ENCODE data around the gene DLG2.

DLG2 gene

DNA sequence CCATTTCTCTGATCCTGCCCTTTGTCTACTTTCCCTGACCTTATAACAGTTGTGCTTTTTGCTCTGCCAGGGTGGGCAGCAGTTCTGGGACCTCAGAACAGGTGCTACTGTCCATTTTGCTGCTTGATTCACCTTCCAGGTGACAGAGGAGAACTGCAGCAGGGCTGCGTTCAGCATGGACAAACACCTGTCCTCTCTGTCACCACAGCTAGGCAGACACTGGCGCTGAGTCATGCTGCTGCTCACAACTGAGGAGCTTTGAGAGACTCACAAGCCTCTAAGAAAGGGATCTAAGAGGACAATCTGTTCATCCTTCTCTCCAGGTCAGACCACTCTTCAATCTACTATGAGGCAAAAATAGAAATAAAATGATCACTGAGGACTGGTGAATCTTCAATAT, 1196.5 kb downstream of the DLG2 start:
- Histone ChIP-seq H3K4me1 (ENCODE audit: control insufficient read depth, insufficient read depth, low read length) (no peaks in the 10 kb centered on the region), H3K4me3 (ENCODE audit: insufficient read depth, low read depth, low read length) (no peak overlapping the region), H3K27ac (ENCODE audit: insufficient read depth, low read depth, low read length, poor library complexity, severe bottlenecking) (no peak overlapping the region), H3K9me3 (ENCODE audit: control insufficient read depth, low read length) (no peaks in the 10 kb centered on the region), H3K27me3 (ENCODE audit: control insufficient read depth, insufficient read depth, low read length, poor library complexity, severe bottlenecking) (no peaks in the 10 kb centered on the region), H3K36me3 (ENCODE audit: control insufficient read depth, insufficient read depth, low read length) (no peaks in the 10 kb centered on the region)
- 82 to 93% methylated on average over 2 of the region's 2 CpGs for WGBS, 2 experiments

DNA sequence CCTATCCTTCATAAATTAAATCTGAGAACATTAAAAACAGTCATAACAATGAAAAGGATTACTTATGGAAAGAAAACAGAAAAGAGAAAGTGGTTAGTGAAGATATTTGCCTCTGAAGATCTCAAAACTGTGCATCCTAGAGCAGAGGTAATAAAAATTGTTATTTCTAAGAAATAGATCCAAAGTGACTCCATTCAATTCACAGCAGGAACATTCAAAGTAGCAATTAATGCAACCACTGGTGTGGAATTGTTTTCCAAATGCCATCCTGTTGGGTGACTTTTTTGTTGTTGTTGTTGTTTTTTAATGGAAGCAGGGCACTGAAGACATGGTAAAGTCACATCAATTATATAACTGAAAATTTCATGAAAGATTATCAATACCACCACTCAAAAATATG, 1201.5 kb downstream of the DLG2 start:
- Histone ChIP-seq H3K4me3 (ENCODE audit: insufficient read depth, low read depth, low read length) (no peak overlapping the region), H3K9me3 (ENCODE audit: control insufficient read depth, low read length) (no peaks in the 10 kb centered on the region), H3K27ac (ENCODE audit: insufficient read depth, low read depth, low read length, poor library complexity, severe bottlenecking) (no peak overlapping the region), H3K36me3 (ENCODE audit: control insufficient read depth, insufficient read depth, low read length) (no peaks in the 10 kb centered on the region), H3K27me3 (ENCODE audit: control insufficient read depth, insufficient read depth, low read length, poor library complexity, severe bottlenecking) (no peaks in the 10 kb centered on the region), H3K4me1 (ENCODE audit: control insufficient read depth, insufficient read depth, low read length) (no peaks in the 10 kb centered on the region)

DNA sequence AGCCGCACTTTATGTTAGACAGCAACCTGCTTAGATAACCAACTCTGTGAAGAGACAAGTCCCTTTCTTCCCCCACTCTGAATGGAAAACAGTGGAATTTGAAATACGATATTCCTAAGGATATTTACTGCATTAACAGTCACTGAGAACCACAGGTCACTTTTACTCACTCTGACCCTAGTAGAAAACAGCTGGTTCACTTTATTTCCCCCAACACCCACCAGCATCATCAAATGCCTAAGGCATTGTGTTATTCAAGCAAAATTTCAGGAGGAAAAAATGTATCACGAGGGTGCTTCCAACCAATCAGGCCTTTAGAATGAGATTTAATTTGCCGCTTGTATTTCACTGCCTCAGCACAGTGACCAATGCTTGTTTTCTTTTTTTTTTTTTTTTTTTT, 1206.9 kb downstream of the DLG2 start:
- H3K9me3 ChIP-seq (ENCODE audit: control insufficient read depth, low read length): no peaks in the 10 kb centered on the region
- H3K4me3 ChIP-seq (ENCODE audit: insufficient read depth, low read depth, low read length): no peak overlapping the region
- H3K27me3 ChIP-seq (ENCODE audit: control insufficient read depth, insufficient read depth, low read length, poor library complexity, severe bottlenecking): no peaks in the 10 kb centered on the region
- no peaks in the 10 kb centered on the region for H3K36me3 ChIP-seq (ENCODE audit: control insufficient read depth, insufficient read depth, low read length)
- H3K4me1 ChIP-seq (ENCODE audit: control insufficient read depth, insufficient read depth, low read length): peaks cover 16% of the 10 kb centered on the region
- 84 to 91% methylated on average over 3 to 4 of the region's 4 CpGs for WGBS, 2 experiments
- H3K27ac ChIP-seq (ENCODE audit: insufficient read depth, low read depth, low read length, poor library complexity, severe bottlenecking): no peak overlapping the region

DNA sequence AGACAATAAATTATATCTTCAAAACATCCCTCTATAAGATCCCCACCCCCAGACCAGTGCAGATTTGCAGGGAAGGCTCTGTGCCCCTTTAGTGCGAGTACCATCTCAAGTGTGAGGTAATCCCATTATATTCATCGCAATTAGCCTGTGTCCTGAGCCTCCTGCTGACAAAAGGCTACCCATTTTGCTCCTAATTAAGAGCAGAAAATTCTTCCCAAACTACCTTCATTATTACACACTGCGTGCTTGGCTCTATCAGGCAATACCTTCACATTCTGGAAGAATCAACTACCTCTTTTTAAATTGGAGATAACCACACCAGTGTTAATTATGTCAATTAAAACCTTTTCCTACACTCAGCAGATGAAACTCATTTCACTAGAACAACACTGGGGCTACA, 1207.5 kb downstream of the DLG2 start:
- Histone ChIP-seq H3K4me1 (ENCODE audit: control insufficient read depth, insufficient read depth, low read length) (peaks cover 16% of the 10 kb centered on the region), H3K36me3 (ENCODE audit: control insufficient read depth, insufficient read depth, low read length) (no peaks in the 10 kb centered on the region), H3K27ac (ENCODE audit: insufficient read depth, low read depth, low read length, poor library complexity, severe bottlenecking) (no peak overlapping the region), H3K27me3 (ENCODE audit: control insufficient read depth, insufficient read depth, low read length, poor library complexity, severe bottlenecking) (no peaks in the 10 kb centered on the region), H3K4me3 (ENCODE audit: insufficient read depth, low read depth, low read length) (no peak overlapping the region), H3K9me3 (ENCODE audit: control insufficient read depth, low read length) (no peaks in the 10 kb centered on the region)
- WGBS, 2 experiments: 52 to 64% methylated on average over 3 of the region's 3 CpGs

DNA sequence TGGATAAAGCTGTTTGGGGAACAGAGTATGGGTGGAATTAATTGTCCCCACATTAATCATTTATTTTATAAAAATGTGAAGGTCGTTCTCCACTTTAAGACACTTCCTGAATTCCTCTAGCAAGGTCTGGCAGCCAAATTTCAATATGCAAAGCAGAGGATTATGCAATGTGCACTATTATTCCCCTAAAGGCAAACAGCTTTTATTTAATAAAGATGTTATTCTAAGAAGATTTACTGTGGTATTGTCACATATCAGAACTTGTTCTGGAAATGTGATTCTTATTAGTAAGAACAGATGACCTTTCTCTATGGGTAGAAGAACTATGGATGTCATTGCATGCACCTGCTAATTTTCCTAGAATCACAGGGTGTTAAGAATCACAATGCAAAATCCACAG, 1212.2 kb downstream of the DLG2 start:
- WGBS, 2 experiments: 67% methylated on average over 1 of the region's 1 CpG; no CpG with 5 or more reads in 1 of the 2 experiments
- H3K36me3 ChIP-seq (ENCODE audit: control insufficient read depth, insufficient read depth, low read length): no peaks in the 10 kb centered on the region
- H3K4me1 ChIP-seq (ENCODE audit: control insufficient read depth, insufficient read depth, low read length): peaks cover 14% of the 10 kb centered on the region
- H3K27ac ChIP-seq (ENCODE audit: insufficient read depth, low read depth, low read length, poor library complexity, severe bottlenecking): no peak overlapping the region
- H3K4me3 ChIP-seq (ENCODE audit: insufficient read depth, low read depth, low read length): no peak overlapping the region
- H3K9me3 ChIP-seq (ENCODE audit: control insufficient read depth, low read length): no peaks in the 10 kb centered on the region
- no peaks in the 10 kb centered on the region for H3K27me3 ChIP-seq (ENCODE audit: control insufficient read depth, insufficient read depth, low read length, poor library complexity, severe bottlenecking)

DNA sequence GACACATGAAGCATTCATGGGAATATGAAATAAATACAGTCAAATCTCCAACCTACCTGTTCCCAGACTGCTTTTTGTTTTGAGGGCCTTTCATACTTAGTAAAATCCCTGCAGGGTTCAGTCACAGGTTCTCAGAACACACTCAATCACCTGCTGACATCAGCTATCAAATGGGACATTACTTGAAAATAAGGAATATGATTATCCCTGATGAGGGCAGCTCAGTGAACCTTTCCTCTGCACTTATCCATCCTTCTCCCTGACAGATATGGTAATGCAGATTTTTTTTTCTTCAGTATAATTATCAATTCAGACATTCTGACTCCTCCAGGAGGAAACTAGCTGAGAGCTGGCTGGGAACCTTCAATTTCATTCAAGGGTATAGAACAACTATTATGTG, 1213.6 kb downstream of the DLG2 start:
- H3K27me3 ChIP-seq (ENCODE audit: control insufficient read depth, insufficient read depth, low read length, poor library complexity, severe bottlenecking): no peaks in the 10 kb centered on the region
- H3K9me3 ChIP-seq (ENCODE audit: control insufficient read depth, low read length): no peaks in the 10 kb centered on the region
- H3K27ac ChIP-seq (ENCODE audit: insufficient read depth, low read depth, low read length, poor library complexity, severe bottlenecking): no peak overlapping the region
- H3K4me3 ChIP-seq (ENCODE audit: insufficient read depth, low read depth, low read length): no peak overlapping the region
- H3K4me1 ChIP-seq (ENCODE audit: control insufficient read depth, insufficient read depth, low read length): peaks cover 5% of the 10 kb centered on the region
- no peaks in the 10 kb centered on the region for H3K36me3 ChIP-seq (ENCODE audit: control insufficient read depth, insufficient read depth, low read length)

DNA sequence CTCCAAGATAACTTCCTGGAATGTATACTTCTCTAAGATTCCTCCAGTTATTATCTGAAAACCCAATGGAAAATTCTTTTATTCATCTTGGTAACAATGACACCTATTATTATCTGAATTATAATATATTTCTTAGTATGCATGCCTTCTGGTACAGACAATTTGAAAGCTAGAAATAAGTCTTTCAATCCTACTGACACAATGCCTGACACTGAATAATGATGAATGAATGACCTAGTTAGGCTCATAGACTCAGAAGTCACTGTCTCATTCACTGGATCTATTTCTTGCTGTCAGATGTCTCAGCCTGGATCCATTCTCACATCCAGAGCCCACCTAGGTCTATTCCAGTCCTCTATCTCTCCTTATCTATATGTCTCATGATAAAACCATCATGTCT, 1214.3 kb downstream of the DLG2 start:
- H3K27me3 ChIP-seq (ENCODE audit: control insufficient read depth, insufficient read depth, low read length, poor library complexity, severe bottlenecking): no peaks in the 10 kb centered on the region
- no peak overlapping the region for H3K4me3 ChIP-seq (ENCODE audit: insufficient read depth, low read depth, low read length)

DNA sequence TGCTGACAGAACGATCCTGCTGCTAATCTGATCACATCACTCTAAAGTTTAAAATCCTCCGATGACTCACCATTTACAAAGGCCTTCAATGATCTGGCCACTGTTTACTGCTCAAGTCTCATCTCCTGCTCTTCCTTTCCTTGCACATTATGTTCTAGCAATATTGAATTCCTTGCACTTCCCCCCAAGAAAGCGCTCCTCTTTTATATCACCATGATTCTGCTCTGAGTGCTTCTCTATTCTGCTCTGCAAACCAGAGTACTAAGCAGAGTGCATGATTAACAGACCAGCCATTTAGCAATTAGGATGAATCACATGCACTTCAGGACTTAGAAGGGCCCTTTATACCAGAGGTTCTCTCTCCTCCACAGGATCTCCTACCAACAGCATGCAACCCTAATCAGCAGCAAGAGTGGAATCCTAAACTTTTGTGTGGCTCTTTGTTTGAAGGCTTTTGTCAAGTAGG, 1218.2 kb downstream of the DLG2 start:
- 83 to 86% methylated on average over 3 of the region's 3 CpGs for WGBS, 2 experiments
- Histone ChIP-seq H3K4me1 (ENCODE audit: control insufficient read depth, insufficient read depth, low read length) (peaks cover 9% of the 10 kb centered on the region), H3K36me3 (ENCODE audit: control insufficient read depth, insufficient read depth, low read length) (no peaks in the 10 kb centered on the region), H3K27me3 (ENCODE audit: control insufficient read depth, insufficient read depth, low read length, poor library complexity, severe bottlenecking) (no peaks in the 10 kb centered on the region), H3K4me3 (ENCODE audit: insufficient read depth, low read depth, low read length) (no peak overlapping the region), H3K9me3 (ENCODE audit: control insufficient read depth, low read length) (no peaks in the 10 kb centered on the region), H3K27ac (ENCODE audit: insufficient read depth, low read depth, low read length, poor library complexity, severe bottlenecking) (no peak overlapping the region)

More for the DNA sequence above, 1214.3 kb downstream of the DLG2 start:
- no peaks in the 10 kb centered on the region for H3K36me3 ChIP-seq (ENCODE audit: control insufficient read depth, insufficient read depth, low read length)
- H3K27ac ChIP-seq (ENCODE audit: insufficient read depth, low read depth, low read length, poor library complexity, severe bottlenecking): no peak overlapping the region
- peaks cover 4% of the 10 kb centered on the region for H3K4me1 ChIP-seq (ENCODE audit: control insufficient read depth, insufficient read depth, low read length)
- H3K9me3 ChIP-seq (ENCODE audit: control insufficient read depth, low read length): no peaks in the 10 kb centered on the region

DNA sequence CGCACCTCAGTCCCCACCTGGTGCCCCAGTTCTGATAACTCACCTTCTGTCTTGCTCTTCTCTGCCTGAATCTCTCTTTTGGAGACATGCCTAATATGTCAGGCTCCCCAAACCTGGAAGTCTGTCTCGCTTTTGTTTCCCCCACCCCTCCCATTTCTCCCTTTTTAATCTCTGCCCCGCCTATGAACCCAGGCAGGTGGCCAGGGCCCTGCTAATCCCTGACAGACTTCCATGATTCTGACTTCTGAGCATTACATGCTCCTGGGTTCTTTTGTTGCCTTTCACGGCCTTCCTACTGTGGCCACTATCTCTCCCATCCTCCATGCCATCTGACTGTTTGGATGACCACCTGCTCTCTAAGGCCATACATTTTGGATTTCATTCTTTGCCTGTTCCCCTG, 1220.1 kb downstream of the DLG2 start:
- H3K4me1 ChIP-seq (ENCODE audit: control insufficient read depth, insufficient read depth, low read length): peaks cover 9% of the 10 kb centered on the region
- WGBS, 2 experiments: 84 to 88% methylated on average over 4 of the region's 4 CpGs
- H3K27ac ChIP-seq (ENCODE audit: insufficient read depth, low read depth, low read length, poor library complexity, severe bottlenecking): no peak overlapping the region
- no peak overlapping the region for H3K4me3 ChIP-seq (ENCODE audit: insufficient read depth, low read depth, low read length)
- no peaks in the 10 kb centered on the region for H3K36me3 ChIP-seq (ENCODE audit: control insufficient read depth, insufficient read depth, low read length)
- H3K27me3 ChIP-seq (ENCODE audit: control insufficient read depth, insufficient read depth, low read length, poor library complexity, severe bottlenecking): no peaks in the 10 kb centered on the region
- H3K9me3 ChIP-seq (ENCODE audit: control insufficient read depth, low read length): no peaks in the 10 kb centered on the region

DNA sequence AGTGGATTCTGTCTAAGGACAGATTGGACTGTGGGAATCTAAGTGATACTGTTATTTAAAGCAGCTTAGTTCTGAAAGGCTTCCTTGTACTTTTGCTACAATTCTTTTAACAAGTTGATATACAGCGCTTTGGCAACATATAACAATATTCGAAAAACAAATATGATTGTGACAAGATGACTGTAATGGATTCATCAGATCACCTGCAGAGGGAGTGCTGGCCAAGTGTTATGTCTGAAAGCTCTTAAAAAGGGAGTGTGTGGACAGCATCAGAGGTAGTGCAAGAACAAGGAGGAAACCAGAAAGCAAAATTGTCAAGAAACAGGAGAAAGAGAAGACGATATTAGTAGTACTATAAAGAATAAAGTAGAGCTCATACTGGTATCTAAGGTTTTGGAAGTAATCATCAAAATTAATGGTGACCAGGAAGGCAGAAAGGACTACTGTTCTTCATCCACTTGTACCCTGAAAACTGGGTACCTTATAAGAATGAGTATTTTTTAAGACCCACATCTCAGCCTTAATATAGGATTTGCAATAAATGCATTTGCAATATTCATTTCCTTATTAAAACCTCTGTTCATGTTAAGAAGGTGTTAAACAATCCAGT, 1229.0 kb downstream of the DLG2 start:
- no peaks in the 10 kb centered on the region for H3K36me3 ChIP-seq (ENCODE audit: control insufficient read depth, insufficient read depth, low read length)
- 82 to 87% methylated on average over 2 to 3 of the region's 3 CpGs for WGBS, 2 experiments
- H3K4me1 ChIP-seq (ENCODE audit: control insufficient read depth, insufficient read depth, low read length): no peaks in the 10 kb centered on the region
- H3K27ac ChIP-seq (ENCODE audit: insufficient read depth, low read depth, low read length, poor library complexity, severe bottlenecking): no peak overlapping the region
- no peak overlapping the region for H3K4me3 ChIP-seq (ENCODE audit: insufficient read depth, low read depth, low read length)
- H3K27me3 ChIP-seq (ENCODE audit: control insufficient read depth, insufficient read depth, low read length, poor library complexity, severe bottlenecking): no peaks in the 10 kb centered on the region
- no peaks in the 10 kb centered on the region for H3K9me3 ChIP-seq (ENCODE audit: control insufficient read depth, low read length)

DNA sequence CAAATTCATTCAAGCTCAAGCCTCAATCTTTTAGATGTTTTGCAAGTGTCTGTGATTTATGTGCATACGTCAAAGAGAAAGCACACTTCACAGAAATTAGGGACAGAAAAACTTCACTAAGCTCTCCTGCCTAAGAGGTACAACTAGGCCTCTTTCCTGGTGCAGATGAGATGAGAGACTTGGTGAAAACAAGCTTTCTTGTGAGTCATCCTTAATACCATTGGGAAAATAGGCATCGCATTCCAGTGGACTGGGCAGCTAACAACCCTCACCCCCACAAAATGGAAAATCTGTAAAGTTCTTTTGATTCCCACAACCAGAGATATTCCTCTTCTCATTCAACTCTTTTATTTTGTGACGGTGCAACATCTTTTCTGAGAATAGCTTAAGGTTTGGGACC, 1230.6 kb downstream of the DLG2 start:
- H3K4me3 ChIP-seq (ENCODE audit: insufficient read depth, low read depth, low read length): no peak overlapping the region
- 82 to 98% methylated on average over 3 of the region's 3 CpGs for WGBS, 2 experiments
- no peaks in the 10 kb centered on the region for H3K4me1 ChIP-seq (ENCODE audit: control insufficient read depth, insufficient read depth, low read length)
- no peaks in the 10 kb centered on the region for H3K27me3 ChIP-seq (ENCODE audit: control insufficient read depth, insufficient read depth, low read length, poor library complexity, severe bottlenecking)
- no peak overlapping the region for H3K27ac ChIP-seq (ENCODE audit: insufficient read depth, low read depth, low read length, poor library complexity, severe bottlenecking)
- no peaks in the 10 kb centered on the region for H3K36me3 ChIP-seq (ENCODE audit: control insufficient read depth, insufficient read depth, low read length)
- H3K9me3 ChIP-seq (ENCODE audit: control insufficient read depth, low read length): no peaks in the 10 kb centered on the region
